ENCODE results near the gene TCEAL4. TPM values are rescaled to one million over a fixed set of nuclear protein-coding genes. Genes with fewer than 3 reads are reported as not detected.

The TCEAL4 gene
- total RNA-seq, 1 donor from 2014 or later: 21.8 TPM

Other genes starting within 250 kb of the TCEAL4 start
- gene TCEAL9, start 229.0 kb upstream of the TCEAL4 start, total RNA-seq: 44.4 and 48.3 TPM in 2 replicates
- 159 and 190 TPM in 2 replicates for gene BEX3, start 209.0 kb upstream of the TCEAL4 start, total RNA-seq
- gene RAB40A, start 66.0 kb upstream of the TCEAL4 start, total RNA-seq: 0.13 TPM in 1 of 2 replicates, not detected in the other
- 4.6 and 4.7 TPM in 2 replicates for gene TCEAL3, start 22.4 kb downstream of the TCEAL4 start, total RNA-seq
- gene TCEAL1, start 43.5 kb downstream of the TCEAL4 start, total RNA-seq: 14.5 and 15.0 TPM in 2 replicates
- 387 and 448 TPM in 2 replicates for gene MORF4L2, start 101.2 kb downstream of the TCEAL4 start, total RNA-seq
- gene TMEM31, start 125.4 kb downstream of the TCEAL4 start, total RNA-seq: 0.13 TPM in 1 of 2 replicates, not detected in the other
- 0.13 and 1.0 TPM in 2 replicates for gene PLP1, start 191.3 kb downstream of the TCEAL4 start, total RNA-seq
- 0.39 and 1.0 TPM in 2 replicates for gene RAB9B, start 246.7 kb downstream of the TCEAL4 start, total RNA-seq

All from dermis microvascular lymphatic vessel endothelial cell (primary cell).